Left lobe of liver (tissue), 2 donors: ENCODE results near the gene PRRT2. TPM values are rescaled to one million over a fixed set of nuclear protein-coding genes. Genes with fewer than 3 reads are reported as not detected.
"Not testable (repeated sequence)": the region's sequence is repeated elsewhere in the genome, so short reads cannot be mapped to it uniquely, and the experiment has no call there.

Experiments used
- ATAC-seq: fragments of 200-7000 bp; cut with Tn5 transposase; one replicate; pipeline ENCODE4 v1.9.1; 2020; ENCODE audit warnings: mild to moderate bottlenecking, moderate library complexity
- DNase-seq: peaks from one replicate; pipeline ENCODE4 v3.0.0-alpha.2; 2020; ENCODE audit warnings: low spot score
- total RNA-seq: library from RNA; stranded (reverse); gene quantifications from one replicate; pipeline ENCODE4 v1.2.1, GENCODE V29; 2021
- donor health status: DM: no; HTN: no; CAD: no; lungs with moderate emphysema.
- donor health status: DM: no; HTN: yes; CAD: no.

Gene PRRT2
- 0.33 TPM for total RNA-seq

DNA sequence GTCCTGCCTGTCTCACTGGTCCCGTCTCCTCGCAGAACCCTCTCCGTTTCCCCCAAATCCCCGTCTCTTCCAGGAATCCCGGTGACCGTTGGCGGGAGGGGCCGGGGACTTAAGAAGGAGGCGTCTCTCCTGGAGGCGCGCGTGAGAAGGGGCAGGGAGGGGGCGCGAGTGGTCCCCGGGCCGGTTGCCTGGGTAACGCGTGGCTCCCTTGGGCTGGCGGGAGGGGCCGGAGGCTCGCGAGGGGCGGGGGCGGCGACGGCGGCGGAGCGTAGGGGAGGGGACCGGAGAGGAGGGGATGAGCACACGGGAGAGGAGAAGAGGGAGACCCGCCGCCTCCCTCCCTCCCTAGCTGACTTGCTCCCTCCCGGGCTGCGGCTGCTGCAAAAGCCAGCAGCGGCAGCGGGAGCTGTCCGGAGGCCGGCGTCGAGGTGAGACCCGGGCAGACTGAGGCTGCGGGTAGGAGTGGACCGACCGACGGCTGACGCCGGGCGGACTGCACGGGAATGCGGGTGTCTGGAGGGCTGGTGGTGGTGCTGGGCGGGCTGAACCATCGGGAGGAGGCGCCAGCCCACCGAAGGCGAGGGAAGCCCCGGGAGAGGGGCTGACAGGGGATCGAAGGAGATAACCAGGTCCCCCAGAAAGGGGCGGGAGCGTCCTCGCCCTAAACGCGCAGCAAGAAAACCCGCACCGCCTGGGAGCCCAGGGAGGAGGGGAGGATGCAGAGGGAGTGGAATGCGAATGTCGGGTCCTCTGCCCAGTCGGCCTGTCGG is at the start of gene PRRT2:
Gene PRRT2 (plus strand): TSS at position 298 of the 770 bp plus-strand sequence. CDS start 862 bp downstream, outside the sequence.
- ATAC-seq (no peak), DNase-seq (no peak)

DNA sequence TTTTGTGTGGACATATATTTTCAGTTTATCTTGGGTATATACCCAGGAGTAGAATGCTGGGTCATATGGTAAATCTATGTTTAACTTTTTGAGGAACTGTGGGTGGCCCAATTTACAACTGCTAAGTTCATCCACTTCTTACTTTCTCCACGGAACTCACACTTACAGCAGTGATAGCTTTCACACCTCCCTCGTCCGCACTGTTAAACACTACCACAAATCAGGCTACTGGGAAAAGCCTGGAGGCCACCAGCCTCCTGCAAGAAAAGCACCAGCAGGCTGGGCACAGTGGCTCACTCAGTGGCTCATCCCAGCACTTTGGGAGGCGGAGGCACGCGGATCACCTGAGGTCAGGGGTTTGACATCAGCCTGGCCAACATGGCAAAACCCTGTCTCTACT is 48.7 kb upstream of the PRRT2 start:
- DNase-seq (no peak), ATAC-seq (no peak)

DNA sequence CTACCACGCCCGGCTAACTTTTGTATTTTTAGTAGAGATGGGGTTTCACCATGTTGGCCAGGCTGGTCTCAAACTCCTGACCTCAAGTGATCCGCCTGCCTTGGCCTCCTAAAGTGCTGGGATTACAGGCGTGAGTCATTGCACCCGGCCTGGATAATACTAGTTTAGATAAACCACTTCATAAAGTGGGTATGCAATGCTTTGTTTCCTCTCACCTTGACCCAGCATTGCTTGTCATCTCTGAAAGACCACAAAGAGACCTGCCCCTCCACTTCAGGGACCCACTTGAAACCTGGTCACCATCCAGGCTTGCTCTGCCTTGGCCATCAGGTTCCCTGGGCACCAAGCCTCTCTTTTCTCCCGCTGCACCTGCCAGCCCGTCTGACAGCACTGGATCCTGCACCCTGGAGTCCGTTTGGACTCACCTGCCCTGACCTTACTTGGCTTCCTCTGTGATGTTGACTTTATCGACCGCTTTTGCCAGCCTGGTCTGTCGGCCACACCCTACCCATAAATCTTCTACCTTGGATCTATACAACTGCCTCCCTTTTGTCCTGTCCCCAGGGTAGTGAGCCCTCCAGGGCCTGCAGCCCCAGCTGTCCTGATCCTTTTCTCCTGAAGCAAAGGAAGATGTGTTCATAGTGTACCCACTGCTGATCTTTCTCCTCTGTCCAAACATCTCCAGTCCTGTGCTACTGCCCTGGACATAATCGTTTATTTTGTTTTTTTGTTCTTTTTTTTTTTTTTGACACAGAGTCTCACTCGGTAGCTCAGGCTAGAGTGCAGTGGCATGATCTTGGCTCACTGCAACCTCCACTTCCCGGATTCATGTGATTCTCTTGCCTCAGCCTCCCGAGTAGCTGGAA is 46.6 kb upstream of the PRRT2 start:
- DNase-seq = peak; percentile 92
- peak; percentile 88 for ATAC-seq

DNA sequence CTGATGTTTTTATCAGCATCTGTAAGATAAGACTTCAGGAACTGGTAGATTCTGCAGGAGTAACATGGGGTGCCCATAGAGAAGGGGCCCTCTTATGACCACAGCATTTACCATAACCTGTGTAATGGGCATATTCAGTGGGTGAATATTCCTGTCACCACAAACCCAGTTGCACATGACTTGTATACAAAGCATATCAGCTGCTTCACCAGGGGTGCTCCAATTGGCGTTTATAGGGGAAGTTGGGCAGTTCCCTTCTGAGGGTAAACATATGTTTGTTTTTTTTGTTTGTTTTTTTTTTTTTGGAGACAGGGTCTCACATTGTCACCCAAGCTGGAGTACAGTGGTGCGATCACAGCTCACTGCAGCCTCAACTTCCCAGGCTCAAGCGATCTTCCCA is 45.4 kb upstream of the PRRT2 start:
- ATAC-seq (no peak), DNase-seq (no peak)

DNA sequence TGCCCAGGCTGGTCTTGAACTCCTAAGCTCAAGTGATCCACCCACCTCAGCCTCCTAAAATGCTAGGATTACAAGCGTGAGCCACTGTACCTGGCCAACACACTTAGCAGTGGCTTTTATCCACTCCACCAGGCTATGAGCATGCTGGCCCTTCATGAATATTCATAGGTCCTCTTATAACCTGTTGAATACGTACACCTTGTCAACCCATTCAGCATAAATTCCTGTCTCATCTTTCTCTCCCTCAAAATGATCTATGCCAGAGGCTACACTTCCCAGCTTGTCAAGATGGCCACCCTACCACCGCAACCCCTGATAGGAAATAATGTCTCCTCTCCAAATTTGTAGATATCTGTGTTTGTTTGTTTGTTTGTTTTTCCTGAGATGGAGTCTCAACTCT is 44.9 kb upstream of the PRRT2 start:
- ATAC-seq = no peak
- no peak for DNase-seq

DNA sequence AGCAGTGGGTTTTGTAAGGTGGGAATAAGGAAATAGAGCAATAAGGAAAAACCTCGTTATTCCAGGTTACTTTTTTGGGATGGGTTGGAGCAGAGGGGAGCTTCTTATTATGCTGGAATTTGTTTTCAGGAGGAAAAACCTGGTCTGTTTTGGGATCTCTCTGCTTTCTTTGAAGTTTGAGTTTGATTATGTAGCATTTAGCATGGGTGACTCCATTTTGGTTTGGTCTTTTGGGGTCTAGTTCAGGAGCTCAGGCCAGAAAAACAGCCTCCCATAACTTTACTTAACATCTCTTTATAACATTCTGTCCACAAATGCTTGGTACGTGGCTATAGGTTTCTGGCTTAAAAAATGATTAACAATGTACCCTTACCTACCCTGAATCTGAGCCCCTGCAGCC is 42.5 kb upstream of the PRRT2 start:
- ATAC-seq (no peak), DNase-seq (no peak)

DNA sequence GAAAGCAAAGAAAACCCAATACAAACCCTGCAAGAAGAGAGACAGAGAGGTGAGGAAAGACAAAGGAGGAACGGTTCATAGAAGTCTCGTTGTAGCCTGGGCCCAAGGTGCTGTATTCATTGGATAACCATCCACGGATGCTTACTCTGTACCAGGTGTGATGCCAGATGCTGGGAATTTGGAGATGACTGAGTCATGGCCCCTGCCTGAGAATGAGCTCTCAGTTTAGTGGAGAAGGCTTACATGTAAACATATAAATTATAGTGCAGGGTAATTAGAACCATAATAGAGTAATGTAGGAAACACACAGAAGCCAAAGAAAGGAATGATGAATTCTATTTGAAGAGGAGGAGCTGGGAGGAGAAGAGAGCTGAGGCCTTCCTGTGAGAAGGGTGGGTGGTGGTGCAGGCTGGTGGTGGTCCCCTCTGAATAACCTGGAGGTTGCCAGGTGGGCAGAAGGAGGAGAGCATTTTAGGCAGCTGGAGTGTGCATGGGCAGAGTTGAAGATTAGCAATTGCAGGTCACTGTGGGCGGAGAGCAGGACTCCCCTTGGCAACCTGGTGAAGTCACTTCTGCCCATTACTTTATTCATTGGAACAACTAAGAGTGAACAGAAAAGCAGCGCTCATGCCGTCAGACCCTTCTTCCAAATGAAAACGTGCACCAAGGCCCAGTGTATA is 41.6 kb upstream of the PRRT2 start:
- peak; percentile 50 for ATAC-seq
- DNase-seq = no peak

DNA sequence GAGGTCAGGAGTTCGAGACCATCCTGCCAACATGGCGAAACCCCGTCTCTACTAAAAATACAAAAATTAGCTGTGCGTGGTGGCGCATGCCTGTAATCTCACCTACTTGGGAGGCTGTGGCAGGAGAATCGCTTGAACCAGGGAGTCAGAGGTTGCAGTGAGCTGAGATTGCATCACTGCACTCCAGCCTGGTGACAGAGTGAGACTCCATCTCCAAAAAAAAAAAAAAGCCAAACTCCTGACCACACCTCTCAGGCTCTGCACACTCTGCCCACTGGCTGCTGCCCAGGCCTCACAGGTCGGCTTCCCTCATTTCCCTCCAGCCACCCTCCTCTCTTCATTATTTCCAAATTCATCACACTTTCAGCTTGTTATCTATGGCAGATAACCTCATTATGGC is 39.7 kb upstream of the PRRT2 start:
- ATAC-seq (peak; percentile 94), DNase-seq (peak; percentile 63)

DNA sequence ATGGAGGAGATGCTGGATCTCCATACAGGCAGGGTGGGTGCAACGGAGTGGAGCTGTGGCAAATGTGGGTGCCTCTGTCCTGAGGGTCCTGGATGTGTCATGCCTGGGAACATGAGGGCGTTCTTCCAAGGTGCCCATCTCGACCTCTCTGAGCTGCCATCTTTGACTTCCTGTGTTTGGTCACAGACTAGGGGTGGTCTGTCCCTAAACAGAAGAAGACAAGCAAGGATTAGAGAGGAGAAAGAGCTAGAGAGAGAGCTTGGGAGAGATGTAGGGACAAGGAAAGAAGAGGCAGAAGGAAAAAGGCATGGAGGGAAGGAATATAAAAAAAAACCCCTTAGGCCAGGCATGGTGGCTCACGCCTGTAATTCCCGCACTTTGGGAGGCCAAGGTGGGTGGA is 37.3 kb upstream of the PRRT2 start:
- ATAC-seq = no peak

DNA sequence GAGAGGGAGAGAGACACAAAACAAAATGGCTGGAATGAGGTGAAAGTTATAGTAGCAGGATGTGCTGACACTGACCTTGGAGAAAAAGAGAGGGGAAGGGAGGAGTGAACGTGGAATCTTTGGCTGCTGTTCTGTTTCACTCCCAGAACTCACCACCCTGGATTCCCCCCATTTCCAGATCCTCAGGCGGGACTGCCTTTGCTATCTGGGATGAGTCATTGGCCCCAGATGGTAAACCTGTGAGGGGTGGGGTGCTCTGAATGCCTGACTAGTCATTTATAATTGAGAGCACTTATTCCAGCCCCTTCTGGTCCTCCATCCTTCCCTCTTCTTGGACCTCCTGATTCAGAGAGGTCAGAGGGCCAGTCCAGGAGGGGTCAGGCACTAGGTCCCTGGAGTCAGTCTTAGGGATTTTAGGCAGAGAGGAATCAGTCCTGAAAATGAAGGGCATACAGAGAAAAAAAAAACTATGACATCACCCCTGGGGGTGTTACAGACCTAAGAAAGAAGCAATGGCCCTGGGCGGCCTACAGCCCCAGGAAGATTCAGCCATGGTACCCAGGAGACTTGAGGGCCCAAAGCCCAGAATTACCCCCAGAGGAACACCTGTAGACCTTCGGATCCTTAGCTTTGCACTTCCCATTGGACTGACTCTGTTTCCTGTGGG is 36.1 kb upstream of the PRRT2 start:
- ATAC-seq = no peak
- no peak for DNase-seq

More for the DNA sequence above, 37.3 kb upstream of the PRRT2 start:
- no peak for DNase-seq

DNA sequence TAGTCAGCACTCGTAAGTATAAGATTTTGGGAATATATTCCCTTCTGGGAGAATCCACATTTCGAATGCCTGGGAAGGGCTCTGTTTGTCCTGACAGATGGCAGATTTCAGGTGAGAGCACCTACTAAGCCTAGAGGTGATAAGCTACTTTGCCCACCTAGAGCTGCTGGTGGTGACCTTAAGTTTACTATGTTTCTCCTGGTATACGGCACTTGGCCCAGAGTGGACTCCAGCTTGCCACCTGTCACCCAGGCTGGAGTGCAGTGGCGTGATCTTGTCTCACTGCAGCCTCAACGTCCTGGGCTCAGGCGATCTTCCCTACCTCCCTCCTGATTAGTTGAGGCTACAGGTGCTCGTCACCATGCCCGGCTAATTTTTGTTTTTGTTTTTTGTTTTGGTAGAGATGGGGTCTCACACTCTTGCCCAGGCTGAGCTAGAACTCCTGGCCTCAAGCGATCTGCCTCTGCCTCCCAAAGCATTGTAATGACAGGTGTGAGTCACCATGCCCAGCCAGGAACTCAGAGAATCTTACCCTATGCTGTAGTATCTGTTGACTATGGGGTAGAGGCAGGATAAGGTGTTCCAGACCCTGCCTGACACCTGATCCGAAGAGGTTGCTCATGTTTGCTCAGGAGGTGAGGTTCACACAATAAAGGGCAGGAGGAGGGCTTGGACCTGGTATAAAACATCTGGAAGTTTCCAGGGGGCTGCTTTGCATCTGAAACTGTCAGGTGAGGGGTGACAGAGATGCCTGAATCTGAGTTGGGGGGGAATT is 34.2 kb upstream of the PRRT2 start, which contains the start of gene ZG16:
Gene ZG16 (plus strand): TSS at position 681 of the 775 bp plus-strand sequence. CDS start 1,011 bp downstream, outside the sequence.
- DNase-seq (no peak), ATAC-seq (no peak)

DNA sequence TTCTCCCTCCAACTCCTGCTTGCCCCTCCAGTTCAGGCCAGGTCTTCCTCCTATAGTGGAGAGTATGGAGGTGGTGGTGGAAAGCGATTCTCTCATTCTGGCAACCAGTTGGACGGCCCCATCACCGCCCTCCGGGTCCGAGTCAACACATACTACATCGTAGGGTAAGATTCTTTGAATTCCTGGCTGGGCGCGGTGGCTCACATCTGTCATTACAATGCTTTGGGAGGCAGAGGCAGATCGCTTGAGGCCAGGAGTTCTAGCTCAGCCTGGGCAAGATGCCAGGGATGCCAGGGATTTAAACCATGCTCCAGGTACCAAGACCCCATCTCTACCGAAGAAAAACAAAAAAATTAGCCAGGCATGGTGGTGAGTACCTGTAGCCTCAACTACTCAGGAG is 32.5 kb upstream of the PRRT2 start:
- ATAC-seq = no peak

DNA sequence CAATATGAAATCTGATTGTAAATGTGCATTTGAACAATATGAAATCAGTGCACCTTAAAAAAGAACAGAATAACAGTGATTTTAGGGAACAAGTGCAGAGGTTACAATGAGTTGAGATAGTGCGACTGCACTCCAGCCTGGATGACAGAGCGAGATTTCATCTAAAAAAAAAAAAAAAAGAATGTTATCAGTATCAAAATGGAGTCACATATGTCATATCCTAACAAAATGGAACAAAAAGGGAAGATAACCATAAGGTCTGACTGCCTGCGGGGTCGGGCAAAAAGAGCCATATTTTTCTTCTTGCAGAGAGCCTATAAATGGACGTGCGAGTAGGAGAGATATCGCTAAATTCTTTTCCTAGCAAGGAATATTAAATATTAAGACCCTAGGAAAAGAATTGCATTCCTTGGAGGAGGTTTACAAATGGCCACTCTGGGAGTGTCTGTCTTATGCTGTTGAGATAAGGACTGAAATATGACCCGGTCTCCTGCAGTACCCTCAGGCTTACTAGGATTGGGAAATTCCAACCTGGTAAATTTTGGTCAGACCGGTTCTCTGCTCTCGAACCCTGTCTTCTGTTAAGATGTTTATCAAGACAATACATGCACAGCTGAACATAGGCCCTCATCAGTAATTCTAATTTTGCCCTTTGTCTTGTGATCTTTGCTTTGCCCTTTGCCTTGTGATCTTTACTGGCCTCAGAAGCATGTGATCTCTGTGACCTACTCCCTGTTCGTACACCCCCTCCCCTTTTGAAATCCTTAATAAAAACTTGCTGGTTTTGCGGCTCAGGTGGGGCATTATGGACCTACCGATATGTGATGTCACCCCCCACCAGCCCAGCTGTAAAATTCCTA is 28.7 kb upstream of the PRRT2 start:
- not testable (repeated sequence) for ATAC-seq, DNase-seq

More for the DNA sequence above, 32.5 kb upstream of the PRRT2 start:
- no peak for DNase-seq

DNA sequence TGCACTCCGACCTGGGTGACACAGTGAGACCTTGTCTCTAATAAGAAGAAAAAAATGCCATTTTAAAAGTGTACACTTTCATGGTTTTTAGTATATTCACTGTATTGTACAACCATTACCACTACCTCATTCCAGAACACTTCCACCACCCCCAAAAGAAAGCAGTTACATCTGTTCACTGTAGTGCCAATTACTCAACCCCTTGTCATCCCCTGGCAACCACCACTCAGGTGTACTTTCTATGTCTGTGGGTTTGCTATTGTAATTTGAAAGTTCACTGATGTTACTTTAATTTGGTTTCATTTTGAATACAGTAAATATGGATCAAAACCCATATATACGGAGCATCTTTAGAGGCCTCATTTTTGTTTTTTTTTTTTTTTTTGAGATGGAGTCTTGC is 27.8 kb upstream of the PRRT2 start:
- ATAC-seq (no peak), DNase-seq (no peak)

DNA sequence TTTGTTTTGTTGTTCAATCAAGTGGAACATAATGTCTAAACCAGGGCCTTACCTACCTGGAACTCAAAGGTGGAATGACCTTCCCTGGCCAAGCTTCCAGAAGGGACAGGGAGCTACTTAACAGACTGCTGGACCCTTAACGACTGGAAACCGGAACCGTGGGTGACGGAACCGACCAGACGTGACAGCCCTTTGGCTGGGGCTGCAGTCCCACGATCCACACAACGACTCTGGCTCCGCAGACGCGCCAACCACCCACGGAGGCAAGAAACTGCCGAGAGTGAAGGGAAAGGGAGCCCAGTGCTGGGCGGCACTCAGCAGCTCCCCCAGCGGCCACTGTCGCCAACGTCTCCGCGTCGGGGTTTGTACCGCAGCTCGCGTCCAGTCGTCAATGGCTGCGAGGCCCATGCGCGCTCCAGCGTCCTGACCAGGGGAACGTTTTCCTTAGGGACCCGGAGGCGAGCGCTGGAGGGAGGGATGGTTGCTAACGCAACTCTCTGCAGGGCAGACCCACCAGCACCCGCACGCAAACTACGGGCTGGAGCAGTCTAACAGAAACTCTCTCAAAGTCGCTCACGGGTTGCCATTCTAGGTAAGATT is 27.0 kb upstream of the PRRT2 start:
- peak; percentile 94 for ATAC-seq
- peak; percentile 79 for DNase-seq

DNA sequence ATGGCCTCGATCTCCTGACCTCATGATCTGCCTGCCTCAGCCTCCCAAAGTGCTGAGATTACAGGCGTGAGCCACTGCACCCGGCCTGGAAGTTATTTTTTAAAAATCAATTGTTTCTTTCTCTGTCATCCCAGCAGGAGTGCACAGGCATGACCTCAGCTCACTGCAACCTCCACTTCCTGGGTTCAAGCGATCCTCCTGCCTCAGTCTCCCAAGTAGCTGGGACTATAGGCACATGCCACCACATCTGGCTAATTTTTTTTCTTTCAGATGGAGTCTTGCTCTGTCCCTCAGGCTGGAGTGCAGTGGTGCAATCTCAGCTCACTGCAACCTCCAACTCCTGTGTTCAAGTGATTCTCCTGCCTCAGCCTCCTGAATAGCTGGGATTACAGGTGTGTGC is 24.8 kb upstream of the PRRT2 start:
- DNase-seq = not testable (repeated sequence)

DNA sequence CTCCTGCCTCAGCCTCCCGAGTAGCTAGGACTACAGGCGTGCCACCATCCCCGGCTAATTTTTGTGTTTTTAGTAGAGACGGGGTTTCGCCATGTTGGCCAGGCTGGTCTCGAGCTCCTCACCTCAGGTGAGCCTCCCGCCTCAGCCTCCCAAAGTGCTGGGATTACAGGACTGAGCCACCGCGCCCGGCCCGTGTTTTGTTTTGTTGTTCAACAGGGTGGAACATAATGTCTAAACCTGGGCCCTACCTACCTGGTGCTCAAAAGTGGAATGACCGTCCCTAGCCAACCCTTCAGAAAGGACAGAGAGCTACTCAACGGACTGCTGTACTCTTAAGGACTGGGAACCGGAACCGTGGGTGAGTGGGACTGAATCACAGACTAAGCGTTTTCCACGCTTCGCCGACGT is 22.2 kb upstream of the PRRT2 start:
- no peak for DNase-seq

More for the DNA sequence above, 24.8 kb upstream of the PRRT2 start:
- not testable (repeated sequence) for ATAC-seq

DNA sequence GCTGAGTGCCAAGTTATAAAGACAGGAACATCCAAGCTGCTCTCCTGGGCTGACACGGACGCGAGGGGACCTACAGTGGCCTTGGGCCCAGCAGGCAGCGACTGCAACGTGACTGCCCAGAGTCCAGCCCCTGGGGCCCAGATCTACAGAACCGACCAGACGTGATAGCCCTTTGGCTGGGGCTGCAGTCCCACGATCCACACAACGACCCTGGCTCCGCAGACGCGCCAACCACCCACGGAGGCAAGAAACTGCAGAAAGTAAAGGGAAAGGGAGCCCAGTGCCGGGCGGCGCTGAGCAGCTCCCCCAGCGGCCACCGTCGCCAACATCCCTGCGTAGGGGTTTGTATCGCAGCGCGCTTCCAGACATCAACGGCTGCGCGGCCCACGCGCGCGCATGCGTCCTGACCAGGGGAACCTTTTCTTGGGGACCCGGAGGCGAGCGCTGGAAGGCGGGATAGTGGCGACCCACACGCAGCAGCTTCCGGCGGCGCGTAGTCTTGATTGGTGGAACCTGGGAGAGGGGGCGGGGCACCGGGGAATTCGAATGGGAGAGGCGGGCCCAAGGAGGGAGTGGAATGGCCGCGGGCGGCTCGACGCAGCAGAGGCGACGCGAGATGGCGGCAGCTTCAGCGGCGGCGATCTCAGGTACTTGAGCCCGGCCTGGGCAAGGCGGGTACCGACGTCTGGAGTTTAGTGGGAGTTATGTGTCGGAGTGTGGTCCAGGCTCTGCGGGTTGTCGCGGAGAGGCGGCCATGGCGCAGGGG is 21.6 kb upstream of the PRRT2 start, which contains the start of gene KIF22:
Gene KIF22 (plus strand): TSS at position 569 of the 766 bp plus-strand sequence. CDS start 9 bp downstream, at position 578.
- peak; percentile 96 for ATAC-seq
- peak; percentile 99 for DNase-seq

More for the DNA sequence above, 22.2 kb upstream of the PRRT2 start:
- peak; percentile 40 for ATAC-seq
